ENCODE data around the gene PRDM10.
"Not testable (repeated sequence)": the region's sequence is repeated elsewhere in the genome, so short reads cannot be mapped to it uniquely, and the experiment has no call there.

The PRDM10 gene

GRCh38 chr11:129976328-129976727 lies 26.3 kb downstream of the PRDM10 start:
- no peak for DNase-seq (ENCODE audit: low read depth)

GRCh38 chr11:129975543-129975942 lies 27.1 kb downstream of the PRDM10 start:
- DNase-seq (ENCODE audit: low read depth), result no peak

GRCh38 chr11:129974672-129975071 lies 28.0 kb downstream of the PRDM10 start:
- no peak for DNase-seq (ENCODE audit: low read depth)

- no peak for DNase-seq (ENCODE audit: low read depth)
These were observed 28.4 kb downstream of the PRDM10 start for GRCh38 chr11:129974237-129974636.

- DNase-seq (ENCODE audit: low read depth), result no peak
These were observed 28.8 kb downstream of the PRDM10 start for GRCh38 chr11:129973809-129974208.

- DNase-seq (ENCODE audit: low read depth), result no peak
These were observed 29.6 kb downstream of the PRDM10 start for GRCh38 chr11:129973068-129973467.

- DNase-seq (ENCODE audit: low read depth), result no peak
These were observed 30.0 kb downstream of the PRDM10 start for GRCh38 chr11:129972611-129973010.

GRCh38 chr11:129971856-129972255 lies 30.8 kb downstream of the PRDM10 start:
- DNase-seq (ENCODE audit: low read depth), result not testable (repeated sequence)

- DNase-seq (ENCODE audit: low read depth), result no peak
These were observed 32.7 kb downstream of the PRDM10 start for GRCh38 chr11:129969920-129970319.

GRCh38 chr11:129968591-129969419 lies 33.8 kb downstream of the PRDM10 start:
- no peak for DNase-seq (ENCODE audit: low read depth)

- no peak for DNase-seq (ENCODE audit: low read depth)
These were observed 34.6 kb downstream of the PRDM10 start for GRCh38 chr11:129967996-129968395.

GRCh38 chr11:129965248-129965647 lies 37.4 kb downstream of the PRDM10 start:
- DNase-seq (ENCODE audit: low read depth), result no peak

- no peak for DNase-seq (ENCODE audit: low read depth)
These were observed 42.1 kb downstream of the PRDM10 start for GRCh38 chr11:129960216-129961214.

- no peak for DNase-seq (ENCODE audit: low read depth)
These were observed 42.9 kb downstream of the PRDM10 start for GRCh38 chr11:129959687-129960086.

- no peak for DNase-seq (ENCODE audit: low read depth)
These were observed 47.4 kb downstream of the PRDM10 start for GRCh38 chr11:129955282-129955681.

GRCh38 chr11:129954703-129955102 lies 47.9 kb downstream of the PRDM10 start:
- not testable (repeated sequence) for DNase-seq (ENCODE audit: low read depth)

- DNase-seq (ENCODE audit: low read depth), result no peak
These were observed 50.8 kb downstream of the PRDM10 start for GRCh38 chr11:129951866-129952262.

- no peak for DNase-seq (ENCODE audit: low read depth)
These were observed 51.3 kb downstream of the PRDM10 start for GRCh38 chr11:129951201-129951865.

GRCh38 chr11:129950101-129951091 lies 52.2 kb downstream of the PRDM10 start:
- DNase-seq (ENCODE audit: low read depth), result no peak

GRCh38 chr11:129948926-129949466 lies 53.6 kb downstream of the PRDM10 start:
- DNase-seq (ENCODE audit: low read depth), result no peak

GRCh38 chr11:129947474-129947873 lies 55.2 kb downstream of the PRDM10 start:
- DNase-seq (ENCODE audit: low read depth), result no peak
